Hair follicular keratinocyte (primary cell): ENCODE measurements around the gene SYT5. TPM values are rescaled to one million over a fixed set of nuclear protein-coding genes. Genes with fewer than 3 reads are reported as not detected.

ENCODE experiments used
- total RNA-seq: library from RNA; depleted of rRNA; stranded (reverse); fragments of >200 nt; gene quantifications from 2 replicates; pipeline ENCODE4 v1.2.3, GENCODE V29; 2015

Gene SYT5
- 0.04 and 2.2 TPM in 2 replicates for total RNA-seq

DNA sequence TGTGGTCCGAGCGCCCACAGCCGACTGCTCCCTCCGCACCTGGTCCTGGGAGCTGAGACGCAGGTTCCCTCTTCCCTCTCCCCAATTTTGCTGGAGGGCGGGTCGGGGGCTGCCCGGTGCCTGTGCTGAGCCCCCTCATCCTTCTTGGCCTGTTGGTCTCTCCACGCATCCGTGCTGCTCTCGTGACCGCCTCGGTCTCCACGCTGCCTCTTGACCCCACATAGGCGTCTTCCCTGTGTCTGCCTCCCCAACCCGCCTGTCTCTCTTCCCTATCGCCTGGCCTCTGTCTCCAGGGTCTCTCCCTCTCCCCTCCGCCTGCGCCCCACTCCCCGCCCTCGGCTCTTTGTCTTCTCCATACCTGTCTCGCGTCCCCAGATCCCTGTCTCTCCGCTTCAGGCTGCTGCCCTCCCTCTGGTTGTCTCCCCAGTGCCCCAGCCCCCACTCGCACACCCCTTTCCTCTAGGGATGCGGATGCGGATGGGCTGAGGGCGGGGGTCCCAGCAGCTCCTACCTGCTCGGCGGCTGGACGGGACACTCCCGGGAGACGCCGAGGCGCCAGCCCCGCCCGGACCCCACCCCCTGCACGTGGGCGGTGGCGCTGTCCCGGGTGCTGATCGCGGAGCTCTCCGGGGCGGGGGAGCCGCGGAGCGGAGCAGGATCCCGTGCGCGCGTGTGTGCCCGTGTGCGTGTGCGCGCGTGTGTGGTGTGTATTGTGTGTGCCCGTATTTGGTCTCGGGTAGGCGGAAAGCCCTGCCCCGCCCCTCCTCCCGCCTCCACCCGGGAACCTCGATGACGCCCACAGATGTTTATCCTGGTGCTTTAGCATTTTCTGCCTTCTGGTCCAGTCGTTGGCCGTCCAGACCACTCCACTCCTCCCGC is at the start of gene SYT5:
Gene SYT5, minus strand, starts transcription at position 684 of the 879 bp plus-strand sequence. CDS start 1,248 bp downstream, outside the sequence.

DNA sequence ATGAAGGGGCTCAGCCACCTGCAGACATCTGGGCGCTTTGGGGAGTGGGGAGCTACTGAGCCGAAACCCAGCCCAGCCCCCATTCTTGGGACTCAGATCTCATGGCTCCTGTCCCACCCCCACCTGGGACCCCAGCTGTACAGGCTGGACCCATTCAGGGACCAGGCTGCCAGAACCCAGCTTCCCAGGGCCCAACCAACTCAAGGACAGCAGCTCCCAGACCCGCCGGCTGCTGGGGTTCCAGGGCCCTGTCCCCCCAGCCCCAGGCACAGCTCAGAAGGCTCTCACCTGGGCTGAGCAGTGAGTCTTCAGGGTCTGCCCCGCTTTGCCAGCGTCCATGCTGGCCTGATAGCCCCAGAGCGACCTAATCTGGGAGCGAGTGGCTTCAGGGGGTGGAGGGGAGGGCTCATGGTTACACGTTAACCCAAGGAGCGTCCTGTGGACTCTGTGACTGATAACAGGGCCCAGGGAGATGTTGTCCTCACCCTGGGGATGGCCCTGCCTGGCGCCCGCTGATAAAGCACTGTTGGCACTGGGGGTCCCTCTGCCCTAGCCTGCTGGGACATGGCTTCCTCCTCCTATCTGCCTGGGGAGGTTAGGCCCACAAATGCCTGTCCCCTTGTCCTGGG is 48.4 kb upstream of the SYT5 start, which contains the start of gene TMEM86B:
Gene TMEM86B, minus strand, starts transcription at position 361 of the 629 bp plus-strand sequence. Its CDS starts 22 bp downstream, at position 339.

DNA sequence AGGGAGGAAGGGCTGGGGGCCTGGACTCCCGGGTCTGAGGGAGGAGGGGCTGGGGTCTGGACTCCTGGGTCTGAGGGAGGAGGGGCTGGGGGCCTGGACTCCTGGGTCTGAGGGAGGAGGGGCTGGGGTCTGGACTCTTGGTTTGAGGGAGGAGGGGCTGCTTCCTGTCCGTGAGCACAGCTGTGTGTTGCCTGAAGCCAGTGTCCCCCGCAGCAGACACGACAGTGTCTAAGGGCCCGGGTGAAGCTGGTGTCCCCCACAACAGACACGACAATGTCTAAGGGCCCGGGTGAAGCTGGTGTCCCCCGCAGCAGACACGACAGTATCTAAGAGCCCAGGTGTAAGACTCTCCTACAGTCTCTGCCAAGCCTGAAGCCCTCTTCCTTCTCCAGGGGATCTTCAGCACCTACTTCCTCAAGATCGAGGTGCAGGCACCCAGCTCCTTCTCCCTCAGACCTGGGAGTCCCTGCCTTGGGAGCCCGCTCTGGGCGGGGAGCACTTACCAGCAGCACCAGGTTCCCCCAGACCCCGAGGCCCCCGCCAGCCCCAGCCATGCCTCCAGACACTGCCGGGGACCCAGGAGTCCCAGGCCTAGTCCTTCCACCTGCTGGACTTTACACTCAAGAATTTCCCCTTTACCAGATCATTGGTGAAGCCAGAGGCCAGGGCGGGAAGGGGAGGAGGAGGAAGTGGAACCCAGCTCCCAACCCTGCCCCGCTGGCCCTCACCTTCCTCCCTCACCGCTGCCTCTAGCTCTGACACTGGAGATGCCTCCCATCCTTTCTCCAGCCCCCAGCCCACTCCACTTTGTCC is 29.0 kb upstream of the SYT5 start, which contains the start of gene PTPRH:
Gene PTPRH, minus strand, starts transcription at position 622 of the 813 bp plus-strand sequence. Its CDS starts 68 bp downstream, at position 554.

DNA sequence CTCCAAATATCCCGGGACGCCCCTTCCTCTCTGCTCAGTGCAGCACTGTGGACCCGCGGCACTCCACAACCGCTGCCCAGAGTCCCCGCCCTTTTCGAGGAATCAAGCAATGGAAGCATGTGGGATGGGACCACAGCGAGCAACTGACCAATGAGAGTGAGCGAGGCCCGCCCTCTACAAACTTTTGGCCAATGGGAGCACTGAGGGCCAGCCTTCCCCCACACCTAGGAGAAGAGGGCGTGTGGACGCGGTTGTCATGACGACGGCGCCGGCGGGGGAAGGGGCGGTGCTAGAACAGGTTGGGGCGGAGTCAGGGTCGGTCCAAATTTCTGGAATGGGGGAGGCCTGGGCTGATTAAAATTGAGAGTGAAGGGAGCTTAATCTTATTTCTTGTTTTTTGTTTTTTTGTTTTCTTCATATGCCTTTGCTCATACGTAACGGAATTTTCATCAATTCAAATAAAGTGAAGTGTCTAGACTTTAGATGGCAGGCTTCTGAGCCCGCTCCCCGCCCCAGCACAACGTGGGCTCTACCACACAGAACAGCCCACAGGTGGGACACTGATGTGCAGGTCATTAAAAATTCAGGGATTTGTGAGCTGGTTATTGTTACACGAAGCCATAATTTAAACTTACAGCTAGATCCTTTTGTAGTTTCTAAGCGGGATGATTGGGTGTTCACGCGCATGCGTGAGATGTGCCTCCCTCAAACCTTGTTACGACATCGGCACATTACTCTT is 13.4 kb downstream of the SYT5 start, which contains the start of gene DNAAF3:
Gene DNAAF3, minus strand, starts transcription at position 84 of the 739 bp plus-strand sequence. CDS start 200 bp downstream, outside the sequence.

DNA sequence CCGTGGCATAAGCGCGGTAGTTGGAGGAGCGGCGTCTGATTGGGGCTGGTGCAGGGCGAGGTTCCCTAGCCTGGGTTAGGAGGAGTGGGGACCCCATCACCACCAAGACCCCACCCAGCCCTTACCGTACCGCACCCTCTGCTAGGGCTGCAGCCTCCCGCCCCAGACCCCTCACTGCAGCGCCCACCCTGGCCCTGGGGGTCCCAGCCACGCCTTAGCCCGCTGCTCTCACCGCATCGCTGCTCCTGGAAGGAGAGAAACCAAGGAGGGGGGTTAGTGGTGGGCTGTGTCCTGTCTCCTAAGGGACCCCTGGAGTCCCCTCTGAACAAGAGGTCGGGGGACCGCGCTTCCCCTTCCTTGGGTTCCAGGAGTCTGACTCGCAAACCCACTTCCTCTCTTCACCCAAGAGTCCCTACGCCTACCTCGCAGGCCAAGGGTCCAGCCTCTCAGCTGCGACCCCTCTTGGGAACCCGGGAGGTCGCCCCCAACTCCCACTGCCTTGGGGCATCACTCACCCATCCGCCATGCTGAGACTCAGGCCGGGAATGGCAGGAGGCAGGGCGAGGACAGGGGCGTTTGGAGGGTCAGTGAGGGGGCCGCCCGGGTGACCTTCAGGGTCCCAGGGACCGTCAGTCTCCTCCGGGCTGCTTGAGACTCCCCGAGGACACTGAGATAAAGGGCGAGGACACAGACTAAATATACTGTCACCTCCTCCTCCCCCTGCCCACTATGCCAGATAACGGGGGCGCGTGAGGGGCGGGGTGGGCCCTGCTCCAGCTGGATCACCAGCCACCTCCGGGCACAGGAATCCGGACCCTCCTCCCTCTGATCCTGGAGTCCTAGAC is 22.8 kb downstream of the SYT5 start, which contains the start of gene TNNI3:
Gene TNNI3, minus strand, starts transcription at position 669 of the 845 bp plus-strand sequence. Its CDS starts 143 bp downstream, at position 526.

DNA sequence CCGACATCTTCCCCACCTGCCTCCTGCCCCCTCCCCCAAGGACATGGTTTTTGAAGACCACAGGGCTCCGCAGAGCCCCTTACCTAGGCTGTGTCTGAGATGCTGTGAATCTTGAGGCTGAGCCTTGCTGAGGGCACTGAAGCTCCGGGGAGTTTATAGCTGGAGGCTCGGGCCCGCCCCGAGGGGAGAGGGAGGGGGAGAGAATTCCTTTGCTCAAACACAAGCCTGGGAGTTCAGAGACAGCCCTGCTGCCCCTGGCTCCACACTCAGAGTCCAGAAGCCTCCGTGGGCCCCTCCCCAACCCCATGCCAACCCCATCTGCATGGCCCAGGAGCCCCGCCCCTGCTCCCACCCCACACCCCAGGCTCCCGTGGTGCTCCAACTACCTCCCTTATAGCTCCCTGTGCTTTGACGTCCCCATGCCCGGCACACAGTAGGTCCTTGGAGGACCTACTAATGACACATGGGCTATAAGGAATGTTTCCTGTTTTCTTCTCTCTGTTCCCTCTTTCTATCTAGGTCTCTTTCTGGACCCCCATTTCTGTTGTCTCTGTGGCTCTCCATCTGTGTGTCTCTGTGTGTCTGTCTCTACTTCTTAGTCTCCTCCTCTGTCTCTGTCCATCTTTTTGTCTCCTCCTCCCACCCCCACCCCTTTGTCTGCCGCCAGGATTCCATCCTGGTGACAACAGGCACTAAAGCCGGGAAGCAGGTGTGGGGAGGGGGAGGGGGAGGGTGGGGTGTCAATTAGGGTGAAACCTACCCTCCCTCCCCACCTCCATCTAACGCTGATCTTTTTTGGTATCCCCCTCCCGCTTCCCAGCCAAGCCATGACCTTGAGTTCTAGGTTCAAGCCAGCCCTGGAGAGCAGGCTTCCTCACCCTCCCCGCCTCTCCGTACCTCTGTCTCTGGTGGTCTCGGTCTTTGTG is 30.7 kb downstream of the SYT5 start, which contains the start of gene TNNT1:
Gene TNNT1, minus strand, starts transcription at position 129 of the 926 bp plus-strand sequence. CDS start 2,049 bp downstream, outside the sequence.

Other genes with a start within 250 kb of the SYT5 start
- gene NLRP7, start 232.8 kb downstream of the SYT5 start, total RNA-seq: not detected in 2 replicates
- gene NLRP2, start 213.9 kb downstream of the SYT5 start, total RNA-seq: 35.5 and 39.8 TPM in 2 replicates
- gene GP6, start 142.0 kb downstream of the SYT5 start, total RNA-seq: not detected in 2 replicates
- 9.1 and 24.5 TPM in 2 replicates for gene RDH13, start 117.1 kb downstream of the SYT5 start, total RNA-seq
- gene EPS8L1, start 104.4 kb downstream of the SYT5 start, total RNA-seq: 28.7 and 45.1 TPM in 2 replicates
- 26.6 and 38.4 TPM in 2 replicates for gene PPP1R12C, start 62.7 kb downstream of the SYT5 start, total RNA-seq
- 44.4 and 145 TPM in 2 replicates for gene TNNT1, start 31.1 kb downstream of the SYT5 start, total RNA-seq
- gene TNNI3, start 22.6 kb downstream of the SYT5 start, total RNA-seq: 2.6 and 4.0 TPM in 2 replicates
- 0.23 and 1.3 TPM in 2 replicates for gene DNAAF3, start 13.7 kb downstream of the SYT5 start, total RNA-seq
- gene PTPRH, start 29.2 kb upstream of the SYT5 start, total RNA-seq: 0.08 and 0.57 TPM in 2 replicates
- gene TMEM86B, start 48.5 kb upstream of the SYT5 start, total RNA-seq: 0.95 and 1.6 TPM in 2 replicates
- gene PPP6R1, start 78.7 kb upstream of the SYT5 start, total RNA-seq: 33.8 and 38.8 TPM in 2 replicates
- 41.6 and 79.3 TPM in 2 replicates for gene HSPBP1, start 99.8 kb upstream of the SYT5 start, total RNA-seq
- gene BRSK1, start 103.7 kb upstream of the SYT5 start, total RNA-seq: 1.7 and 2.3 TPM in 2 replicates
- not detected in 2 replicates for gene TMEM150B, start 145.1 kb upstream of the SYT5 start, total RNA-seq
- 6.9 and 11.9 TPM in 2 replicates for gene KMT5C, start 159.6 kb upstream of the SYT5 start, total RNA-seq
- 0.42 and 0.55 TPM in 2 replicates for gene COX6B2, start 174.4 kb upstream of the SYT5 start, total RNA-seq
- gene GARIN5B, start 183.0 kb upstream of the SYT5 start, total RNA-seq: not detected in 2 replicates
- gene IL11, start 190.2 kb upstream of the SYT5 start, total RNA-seq: 2.9 and 7.0 TPM in 2 replicates
- not detected in 2 replicates for gene TMEM190, start 196.5 kb upstream of the SYT5 start, total RNA-seq
- 11.9 and 16.4 TPM in 2 replicates for gene TMEM238, start 204.0 kb upstream of the SYT5 start, total RNA-seq
- 297 and 300 TPM in 2 replicates for gene RPL28, start 205.6 kb upstream of the SYT5 start, total RNA-seq
- gene UBE2S, start 227.5 kb upstream of the SYT5 start, total RNA-seq: 107 and 271 TPM in 2 replicates